Spleen (tissue), 7 donors: ENCODE results near the gene EVL.

Experiments
- CTCF ChIP-seq, 11 experiments: fragments of 200-600 bp in 7 of 11; fragments of 450-650 bp in 4 of 11; sonication (generic) in 4 of 11; IDR thresholded peaks in 8 of 11; conservative IDR thresholded peaks in 3 of 11; 1 replicate in 7 of 11; 2 replicates in 4 of 11; pipeline versions ENCODE4 v1.4.0 to v1.8.0; 2016 to 2021; ENCODE audit warnings: antibody characterized with exemption in 11 of 11, inconsistent platforms in 4 of 11, mild to moderate bottlenecking in 1 of 11
- POLR2A ChIP-seq, 3 donors: fragments of 450-650 bp; IDR thresholded peaks; one replicate each; pipeline ENCODE4 v1.5.1; 2017; ENCODE audit warnings: antibody characterized with exemption in 3 of 3, mild to moderate bottlenecking in 1 of 3
- POLR2AphosphoS5 ChIP-seq, 3 donors: sonication (generic); formaldehyde crosslinking; IDR thresholded peaks; one replicate each; pipeline ENCODE4 v1.5.1; 2017; ENCODE audit warnings: antibody characterized with exemption in 3 of 3
- donor health status: DM: no; HTN: no; CAD: no; lungs with moderate emphysema.
- donor health status: DM: no; HTN: no; CAD: no.
- donor health status: DM: no; HTN: no; CAD: no.

- TF ChIP-seq POLR2A (IDR thresholded peaks at IDR 0.05), result no peak
- TF ChIP-seq CTCF (IDR thresholded peaks at IDR 0.05 in 8 of 11, conservative IDR thresholded peaks at IDR 0.05 in 3 of 11), result no peak
- TF ChIP-seq POLR2AphosphoS5 (IDR thresholded peaks at IDR 0.05), result peak in 2 of 3 donors; percentile 6 to 12
Observed at GRCh38 chr14:100074431-100075100, 9.3 kb downstream of the EVL start.
